GM23338 (cell line): ENCODE data around the gene CFAP299. TPM values are rescaled to one million over a fixed set of nuclear protein-coding genes. Genes with fewer than 3 reads are reported as not detected.

Experiments used
- ATAC-seq: fragments of 200-7000 bp; cut with Tn5 transposase; 3 replicates; pipeline ENCODE4 v1.9.1; 2020
- DNase-seq: peaks from one replicate; pipeline ENCODE4 v3.0.0-alpha.2; 2015; ENCODE audit warnings: low spot score
- H2AFZ ChIP-seq: fragments of 200-600 bp; sonication (generic); 2 replicates; pipeline ENCODE4 v1.8.0; 2016; ENCODE audit warnings: antibody characterized with exemption, mild to moderate bottlenecking, moderate library complexity
- H3F3A ChIP-seq: fragments of 200-600 bp; sonication (generic); replicated peaks from 2 replicates; pipeline ENCODE4 v1.8.0; 2017; ENCODE audit warnings: antibody characterized with exemption, mixed run types, low read depth
- H3K27ac ChIP-seq: fragments of 200-600 bp; sonication (generic); 2 replicates; pipeline ENCODE4 v1.6.1; 2016; ENCODE audit warnings: low read depth
- H3K27me3 ChIP-seq: fragments of 200-600 bp; sonication (generic); 2 replicates; pipeline ENCODE4 v1.8.0; 2016; ENCODE audit warnings: mild to moderate bottlenecking, mixed run types, moderate library complexity; ENCODE audit not compliant: insufficient read depth
- H3K36me3 ChIP-seq: fragments of 200-600 bp; sonication (generic); 2 replicates; pipeline ENCODE4 v1.8.0; 2016; ENCODE audit warnings: mild to moderate bottlenecking; ENCODE audit not compliant: insufficient read depth
- H3K4me1 ChIP-seq: fragments of 200-600 bp; sonication (generic); 2 replicates; pipeline ENCODE4 v1.8.0; 2016; ENCODE audit warnings: mild to moderate bottlenecking, moderate library complexity; ENCODE audit not compliant: insufficient read depth
- H3K4me2 ChIP-seq: fragments of 200-600 bp; sonication (generic); 2 replicates; pipeline ENCODE4 v1.7.1; 2017; ENCODE audit warnings: mixed run types
- H3K4me3 ChIP-seq: fragments of 200-600 bp; sonication (generic); 2 replicates; pipeline ENCODE4 v1.6.1; 2016; ENCODE audit warnings: mixed run types
- H3K79me2 ChIP-seq: fragments of 200-600 bp; sonication (generic); replicated peaks from 2 replicates; pipeline ENCODE4 v1.8.0; 2017; ENCODE audit warnings: mild to moderate bottlenecking; ENCODE audit not compliant: insufficient read depth
- H3K9me2 ChIP-seq: fragments of 200-600 bp; sonication (generic); 2 replicates; pipeline ENCODE4 v1.8.0; 2017; ENCODE audit not compliant: insufficient read depth
- H4K20me1 ChIP-seq: fragments of 200-600 bp; sonication (generic); replicated peaks from 2 replicates; pipeline ENCODE4 v1.8.0; 2017; ENCODE audit warnings: mild to moderate bottlenecking; ENCODE audit not compliant: insufficient read depth
- H3K27ac Mint-ChIP-seq: 2 replicates; pipeline ENCODE4 v1.8.0; 2020; ENCODE audit warnings: inconsistent platforms, mild to moderate bottlenecking, moderate library complexity, mixed read lengths
- H3K27me3 Mint-ChIP-seq: 3 replicates; pipeline ENCODE4 v1.8.0; 2022; ENCODE audit warnings: low read depth, mild to moderate bottlenecking, moderate library complexity, mixed read lengths, inconsistent platforms; ENCODE audit not compliant: insufficient read depth, poor library complexity
- H3K36me3 Mint-ChIP-seq: 3 replicates; pipeline ENCODE4 v1.8.0; 2021; ENCODE audit warnings: low read depth, mild to moderate bottlenecking, inconsistent platforms, moderate library complexity, mixed read lengths
- H3K4me1 Mint-ChIP-seq: 3 replicates; pipeline ENCODE4 v1.8.0; 2020; ENCODE audit warnings: mild to moderate bottlenecking, inconsistent platforms, mixed read lengths
- H3K4me3 Mint-ChIP-seq: 3 replicates; pipeline ENCODE4 v1.8.0; 2021; ENCODE audit warnings: moderate library complexity, mild to moderate bottlenecking, inconsistent platforms, mixed read lengths
- H3K9me3 Mint-ChIP-seq: 3 replicates; pipeline ENCODE4 v1.8.0; 2020; ENCODE audit warnings: moderate library complexity, mild to moderate bottlenecking, inconsistent platforms, mixed read lengths
- CREB1 ChIP-seq: fragments of 250-450 bp; sonication (Bioruptor Pico); IDR thresholded peaks from 2 replicates; pipeline ENCODE4 v1.5.0; 2020; ENCODE audit warnings: low read depth, mild to moderate bottlenecking, moderate library complexity
- ETS1 ChIP-seq: IDR thresholded peaks from 2 replicates; pipeline ENCODE4 v1.6.1; 2016; ENCODE audit warnings: antibody characterized with exemption
- EZH2 ChIP-seq: fragments of 200-600 bp; sonication (generic); IDR thresholded peaks from one replicate; pipeline ENCODE4 v1.8.0; 2017; ENCODE audit warnings: antibody characterized with exemption, mild to moderate bottlenecking, low read depth; ENCODE audit not compliant: unreplicated experiment
- EZH2phosphoT487 ChIP-seq: fragments of 200-600 bp; sonication (generic); IDR thresholded peaks from one replicate; pipeline ENCODE4 v1.8.1; 2018; ENCODE audit warnings: antibody characterized with exemption; ENCODE audit not compliant: unreplicated experiment
- JUNB ChIP-seq: IDR thresholded peaks from one replicate; pipeline ENCODE4 v1.6.1; 2016; ENCODE audit warnings: antibody characterized with exemption; ENCODE audit not compliant: unreplicated experiment
- NANOG ChIP-seq: IDR thresholded peaks from 2 replicates; pipeline ENCODE4 v1.6.1; 2016; ENCODE audit warnings: antibody characterized with exemption, borderline replicate concordance
- POLR2AphosphoS5 ChIP-seq: IDR thresholded peaks from 2 replicates; pipeline ENCODE4 v1.6.1; 2016; ENCODE audit warnings: antibody characterized with exemption, low read depth
- STAT1 ChIP-seq: IDR thresholded peaks from one replicate; pipeline ENCODE4 v1.6.1; 2016; ENCODE audit warnings: antibody characterized with exemption; ENCODE audit not compliant: unreplicated experiment
- ZNF114 ChIP-seq: fragments of 250-450 bp; sonication (Bioruptor Pico); IDR thresholded peaks from 2 replicates; pipeline ENCODE4 v1.5.0; 2020; ENCODE audit warnings: mild to moderate bottlenecking, moderate library complexity
- ZNF331 ChIP-seq: fragments of 250-450 bp; sonication (Bioruptor Pico); IDR thresholded peaks from 2 replicates; pipeline ENCODE4 v1.5.0; 2020; ENCODE audit warnings: low read depth, mild to moderate bottlenecking, moderate library complexity
- polyA plus RNA-seq: library from polyadenylated mRNA; unstranded; fragments of >200 nt; fragmentation: Nextera tagmentation; extraction: Ambion mirVana; gene quantifications from 2 replicates; pipeline ENCODE4 v1.2.1, GENCODE V29; 2016
- total RNA-seq: library from RNA; depleted of rRNA; stranded (reverse); fragments of >200 nt; shearing (Covaris generic); gene quantifications from 2 replicates; pipeline ENCODE4 v1.2.3, GENCODE V29; 2014
- TF ChIP-seq, protein P1 (sequence below): fragments of 250-450 bp; sonication (Bioruptor Pico); IDR thresholded peaks from 2 replicates; pipeline ENCODE4 v1.5.0; 2020; ENCODE audit warnings: mild to moderate bottlenecking, moderate library complexity
- TF ChIP-seq, protein P2 (sequence below): IDR thresholded peaks from one replicate; pipeline ENCODE4 v1.6.1; 2018; ENCODE audit warnings: antibody characterized with exemption; ENCODE audit not compliant: unreplicated experiment
- TF ChIP-seq, protein P3 (sequence below), 2 experiments: fragments of 200-600 bp in 1 of 2; sonication (generic) in 1 of 2; conservative IDR thresholded peaks; 2 replicates each; pipeline versions ENCODE4 v1.5.1 to v1.6.1; 2016 to 2017; ENCODE audit warnings: antibody characterized with exemption in 2 of 2, low read depth in 2 of 2, mild to moderate bottlenecking in 2 of 2, moderate library complexity in 1 of 2

CFAP299 gene
- total and polyA plus RNA-seq, 2 experiments from 2014 or later = not detected

- no peaks in the 10 kb centered on the region for H4K20me1 ChIP-seq
- Mint-ChIP-seq H3K4me3 (no peak overlapping the region), H3K27ac (no peak overlapping the region), H3K27me3 (no peaks in the 10 kb centered on the region), H3K4me1 (peaks cover 2% of the 10 kb centered on the region; the same call in 2 of the 3 replicates), H3K36me3 (peaks cover 28% of the 10 kb centered on the region), H3K9me3 (peaks cover 35% of the 10 kb centered on the region)
- no peaks in the 10 kb centered on the region for H3K4me1 ChIP-seq
- no peak for DNase-seq
- TF ChIP-seq, protein P1, sequence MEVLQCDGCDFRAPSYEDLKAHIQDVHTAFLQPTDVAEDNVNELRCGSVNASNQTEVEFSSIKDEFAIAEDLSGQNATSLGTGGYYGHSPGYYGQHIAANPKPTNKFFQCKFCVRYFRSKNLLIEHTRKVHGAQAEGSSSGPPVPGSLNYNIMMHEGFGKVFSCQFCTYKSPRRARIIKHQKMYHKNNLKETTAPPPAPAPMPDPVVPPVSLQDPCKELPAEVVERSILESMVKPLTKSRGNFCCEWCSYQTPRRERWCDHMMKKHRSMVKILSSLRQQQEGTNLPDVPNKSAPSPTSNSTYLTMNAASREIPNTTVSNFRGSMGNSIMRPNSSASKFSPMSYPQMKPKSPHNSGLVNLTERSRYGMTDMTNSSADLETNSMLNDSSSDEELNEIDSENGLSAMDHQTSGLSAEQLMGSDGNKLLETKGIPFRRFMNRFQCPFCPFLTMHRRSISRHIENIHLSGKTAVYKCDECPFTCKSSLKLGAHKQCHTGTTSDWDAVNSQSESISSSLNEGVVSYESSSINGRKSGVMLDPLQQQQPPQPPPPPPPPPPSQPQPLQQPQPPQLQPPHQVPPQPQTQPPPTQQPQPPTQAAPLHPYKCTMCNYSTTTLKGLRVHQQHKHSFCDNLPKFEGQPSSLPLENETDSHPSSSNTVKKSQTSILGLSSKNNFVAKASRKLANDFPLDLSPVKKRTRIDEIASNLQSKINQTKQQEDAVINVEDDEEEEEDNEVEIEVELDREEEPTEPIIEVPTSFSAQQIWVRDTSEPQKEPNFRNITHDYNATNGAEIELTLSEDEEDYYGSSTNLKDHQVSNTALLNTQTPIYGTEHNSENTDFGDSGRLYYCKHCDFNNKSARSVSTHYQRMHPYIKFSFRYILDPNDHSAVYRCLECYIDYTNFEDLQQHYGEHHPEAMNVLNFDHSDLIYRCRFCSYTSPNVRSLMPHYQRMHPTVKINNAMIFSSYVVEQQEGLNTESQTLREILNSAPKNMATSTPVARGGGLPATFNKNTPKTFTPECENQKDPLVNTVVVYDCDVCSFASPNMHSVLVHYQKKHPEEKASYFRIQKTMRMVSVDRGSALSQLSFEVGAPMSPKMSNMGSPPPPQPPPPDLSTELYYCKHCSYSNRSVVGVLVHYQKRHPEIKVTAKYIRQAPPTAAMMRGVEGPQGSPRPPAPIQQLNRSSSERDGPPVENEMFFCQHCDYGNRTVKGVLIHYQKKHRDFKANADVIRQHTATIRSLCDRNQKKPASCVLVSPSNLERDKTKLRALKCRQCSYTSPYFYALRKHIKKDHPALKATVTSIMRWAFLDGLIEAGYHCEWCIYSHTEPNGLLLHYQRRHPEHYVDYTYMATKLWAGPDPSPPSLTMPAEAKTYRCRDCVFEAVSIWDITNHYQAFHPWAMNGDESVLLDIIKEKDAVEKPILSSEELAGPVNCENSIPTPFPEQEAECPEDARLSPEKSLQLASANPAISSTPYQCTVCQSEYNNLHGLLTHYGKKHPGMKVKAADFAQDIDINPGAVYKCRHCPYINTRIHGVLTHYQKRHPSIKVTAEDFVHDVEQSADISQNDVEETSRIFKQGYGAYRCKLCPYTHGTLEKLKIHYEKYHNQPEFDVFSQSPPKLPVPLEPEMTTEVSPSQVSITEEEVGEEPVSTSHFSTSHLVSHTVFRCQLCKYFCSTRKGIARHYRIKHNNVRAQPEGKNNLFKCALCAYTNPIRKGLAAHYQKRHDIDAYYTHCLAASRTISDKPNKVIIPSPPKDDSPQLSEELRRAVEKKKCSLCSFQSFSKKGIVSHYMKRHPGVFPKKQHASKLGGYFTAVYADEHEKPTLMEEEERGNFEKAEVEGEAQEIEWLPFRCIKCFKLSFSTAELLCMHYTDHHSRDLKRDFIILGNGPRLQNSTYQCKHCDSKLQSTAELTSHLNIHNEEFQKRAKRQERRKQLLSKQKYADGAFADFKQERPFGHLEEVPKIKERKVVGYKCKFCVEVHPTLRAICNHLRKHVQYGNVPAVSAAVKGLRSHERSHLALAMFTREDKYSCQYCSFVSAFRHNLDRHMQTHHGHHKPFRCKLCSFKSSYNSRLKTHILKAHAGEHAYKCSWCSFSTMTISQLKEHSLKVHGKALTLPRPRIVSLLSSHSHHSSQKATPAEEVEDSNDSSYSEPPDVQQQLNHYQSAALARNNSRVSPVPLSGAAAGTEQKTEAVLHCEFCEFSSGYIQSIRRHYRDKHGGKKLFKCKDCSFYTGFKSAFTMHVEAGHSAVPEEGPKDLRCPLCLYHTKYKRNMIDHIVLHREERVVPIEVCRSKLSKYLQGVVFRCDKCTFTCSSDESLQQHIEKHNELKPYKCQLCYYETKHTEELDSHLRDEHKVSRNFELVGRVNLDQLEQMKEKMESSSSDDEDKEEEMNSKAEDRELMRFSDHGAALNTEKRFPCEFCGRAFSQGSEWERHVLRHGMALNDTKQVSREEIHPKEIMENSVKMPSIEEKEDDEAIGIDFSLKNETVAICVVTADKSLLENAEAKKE = no peak
- TF ChIP-seq, protein P2, sequence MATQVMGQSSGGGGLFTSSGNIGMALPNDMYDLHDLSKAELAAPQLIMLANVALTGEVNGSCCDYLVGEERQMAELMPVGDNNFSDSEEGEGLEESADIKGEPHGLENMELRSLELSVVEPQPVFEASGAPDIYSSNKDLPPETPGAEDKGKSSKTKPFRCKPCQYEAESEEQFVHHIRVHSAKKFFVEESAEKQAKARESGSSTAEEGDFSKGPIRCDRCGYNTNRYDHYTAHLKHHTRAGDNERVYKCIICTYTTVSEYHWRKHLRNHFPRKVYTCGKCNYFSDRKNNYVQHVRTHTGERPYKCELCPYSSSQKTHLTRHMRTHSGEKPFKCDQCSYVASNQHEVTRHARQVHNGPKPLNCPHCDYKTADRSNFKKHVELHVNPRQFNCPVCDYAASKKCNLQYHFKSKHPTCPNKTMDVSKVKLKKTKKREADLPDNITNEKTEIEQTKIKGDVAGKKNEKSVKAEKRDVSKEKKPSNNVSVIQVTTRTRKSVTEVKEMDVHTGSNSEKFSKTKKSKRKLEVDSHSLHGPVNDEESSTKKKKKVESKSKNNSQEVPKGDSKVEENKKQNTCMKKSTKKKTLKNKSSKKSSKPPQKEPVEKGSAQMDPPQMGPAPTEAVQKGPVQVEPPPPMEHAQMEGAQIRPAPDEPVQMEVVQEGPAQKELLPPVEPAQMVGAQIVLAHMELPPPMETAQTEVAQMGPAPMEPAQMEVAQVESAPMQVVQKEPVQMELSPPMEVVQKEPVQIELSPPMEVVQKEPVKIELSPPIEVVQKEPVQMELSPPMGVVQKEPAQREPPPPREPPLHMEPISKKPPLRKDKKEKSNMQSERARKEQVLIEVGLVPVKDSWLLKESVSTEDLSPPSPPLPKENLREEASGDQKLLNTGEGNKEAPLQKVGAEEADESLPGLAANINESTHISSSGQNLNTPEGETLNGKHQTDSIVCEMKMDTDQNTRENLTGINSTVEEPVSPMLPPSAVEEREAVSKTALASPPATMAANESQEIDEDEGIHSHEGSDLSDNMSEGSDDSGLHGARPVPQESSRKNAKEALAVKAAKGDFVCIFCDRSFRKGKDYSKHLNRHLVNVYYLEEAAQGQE = no peak
- no peak for TF ChIP-seq POLR2AphosphoS5
- TF ChIP-seq STAT1 = no peak
- TF ChIP-seq ZNF114 = no peak
- TF ChIP-seq, protein P3, sequence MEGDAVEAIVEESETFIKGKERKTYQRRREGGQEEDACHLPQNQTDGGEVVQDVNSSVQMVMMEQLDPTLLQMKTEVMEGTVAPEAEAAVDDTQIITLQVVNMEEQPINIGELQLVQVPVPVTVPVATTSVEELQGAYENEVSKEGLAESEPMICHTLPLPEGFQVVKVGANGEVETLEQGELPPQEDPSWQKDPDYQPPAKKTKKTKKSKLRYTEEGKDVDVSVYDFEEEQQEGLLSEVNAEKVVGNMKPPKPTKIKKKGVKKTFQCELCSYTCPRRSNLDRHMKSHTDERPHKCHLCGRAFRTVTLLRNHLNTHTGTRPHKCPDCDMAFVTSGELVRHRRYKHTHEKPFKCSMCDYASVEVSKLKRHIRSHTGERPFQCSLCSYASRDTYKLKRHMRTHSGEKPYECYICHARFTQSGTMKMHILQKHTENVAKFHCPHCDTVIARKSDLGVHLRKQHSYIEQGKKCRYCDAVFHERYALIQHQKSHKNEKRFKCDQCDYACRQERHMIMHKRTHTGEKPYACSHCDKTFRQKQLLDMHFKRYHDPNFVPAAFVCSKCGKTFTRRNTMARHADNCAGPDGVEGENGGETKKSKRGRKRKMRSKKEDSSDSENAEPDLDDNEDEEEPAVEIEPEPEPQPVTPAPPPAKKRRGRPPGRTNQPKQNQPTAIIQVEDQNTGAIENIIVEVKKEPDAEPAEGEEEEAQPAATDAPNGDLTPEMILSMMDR (conservative IDR thresholded peaks at IDR 0.05; ENCODE audit: low read depth in 2 of 2) = no peak
- TF ChIP-seq ZNF331 = no peak
- no peak for TF ChIP-seq JUNB
- no peak for TF ChIP-seq ETS1
- TF ChIP-seq EZH2 = no peak
- TF ChIP-seq EZH2phosphoT487 = no peak
- no peak for TF ChIP-seq CREB1 (CRISPR knock-in tag)
- no peak for TF ChIP-seq NANOG
- no peaks in the 10 kb centered on the region for H3K27me3 ChIP-seq
- H3K27ac ChIP-seq = no peak overlapping the region
- H3K79me2 ChIP-seq = no peaks in the 10 kb centered on the region
- no peak for ATAC-seq
- no peak overlapping the region for H3K4me2 ChIP-seq
- H3K36me3 ChIP-seq = peaks cover 8% of the 10 kb centered on the region; the same call in 1 of the 2 replicates
- H2AFZ ChIP-seq = no peak overlapping the region
- H3F3A ChIP-seq = no peaks in the 10 kb centered on the region
- no peak overlapping the region for H3K4me3 ChIP-seq
- peaks cover 9% of the 10 kb centered on the region for H3K9me2 ChIP-seq
Observed at GRCh38 chr4:80370635-80371034, 35.1 kb downstream of the CFAP299 start.
